Kidney (tissue), 14 donors: ENCODE results near the gene FSTL5. TPM values are rescaled to one million over a fixed set of nuclear protein-coding genes. Genes with fewer than 3 reads are reported as not detected.

Experiments
- DNase-seq, 5 donors: peaks; one replicate each; pipeline ENCODE4 v3.0.0-alpha.2; 2013 to 2020
- FAIRE-seq: peaks from 2 replicates; lab custom pipeline; 2012; peaks lifted over from hg19 to GRCh38; lab: Jason Lieb, UNC
- H3K27ac ChIP-seq, 2 donors: one replicate each; pipeline ENCODE4 v1.7.0; 2013; ENCODE audit warnings: low read depth in 2 of 2, low read length in 2 of 2, inconsistent platforms in 1 of 2
- H3K27me3 ChIP-seq: one replicate; pipeline ENCODE4 v1.7.1; 2013; ENCODE audit warnings: low read length, inconsistent platforms; ENCODE audit not compliant: control insufficient read depth, insufficient read depth
- H3K36me3 ChIP-seq, 3 donors: one replicate each; pipeline versions ENCODE4 v1.7.0 to v1.7.1; 2013; ENCODE audit warnings: low read length in 3 of 3, control low read depth in 1 of 3, inconsistent platforms in 1 of 3; ENCODE audit not compliant: insufficient read depth in 3 of 3, control insufficient read depth in 2 of 3
- H3K4me1 ChIP-seq, 3 donors: one replicate each; pipeline versions ENCODE4 v1.7.0 to v1.7.1; 2013; ENCODE audit warnings: low read length in 3 of 3, inconsistent platforms in 1 of 3, low read depth in 1 of 3; ENCODE audit not compliant: control insufficient read depth in 2 of 3, insufficient read depth in 2 of 3
- H3K4me3 ChIP-seq, 3 donors: one replicate each; pipeline versions ENCODE4 v1.7.0 to v1.8.1; 2013; ENCODE audit warnings: low read length in 3 of 3, control low read depth in 1 of 3, inconsistent platforms in 1 of 3
- H3K9ac ChIP-seq, 3 donors: one replicate each; pipeline versions ENCODE4 v1.7.0 to v1.7.1; 2013; ENCODE audit warnings: low read length in 3 of 3, control low read depth in 1 of 3, inconsistent platforms in 1 of 3
- H3K9me3 ChIP-seq, 3 donors: one replicate each; pipeline versions ENCODE4 v1.7.0 to v1.7.1; 2013; ENCODE audit warnings: low read length in 3 of 3, control low read depth in 1 of 3, inconsistent platforms in 1 of 3; ENCODE audit not compliant: control insufficient read depth in 2 of 3, insufficient read depth in 1 of 3
- intact Hi-C: fragments of 100-400 bp; cut with DNase I; formaldehyde crosslinking; loops from one replicate; pipeline ENCODE4 v1.11.1; 2022
- polyA plus RNA-seq: library from polyadenylated mRNA; stranded (reverse); fragments of 350-450 nt; fragmentation: Illumina TruSeq; extraction: RNeasy Lipid Tissue Mini Kit (QIAGEN cat#74804); gene quantifications from one replicate; pipeline ENCODE4 v1.2.3, GENCODE V29; 2014; ENCODE audit warnings: low read depth, low replicate concordance; ENCODE audit not compliant: insufficient read depth
- total RNA-seq: library from RNA; stranded (reverse); fragmentation: NEBNext Ultra II Directional; extraction: Animal tissue kit (Norgen Biotek cat#: 25700); gene quantifications from one replicate; pipeline ENCODE4 v1.2.1, GENCODE V29; 2021
- TF ChIP-seq, protein P1 (sequence below): IDR thresholded peaks from 3 replicates; pipeline ENCODE4 v1.5.1; 2012; ENCODE audit warnings: mild to moderate bottlenecking, moderate library complexity, borderline replicate concordance; ENCODE audit not compliant: insufficient read depth; ENCODE audit errors: extremely low read depth
- donor health status: control.
- donor health status: control.
- donor health status: control.
- donor health status: control.
- donor health status: control.
- donor health status: DM: yes; HTN: yes; CAD: no.
- donor health status: Normal renal cell carcinoma (clear cell type).

The FSTL5 gene
- total and polyA plus RNA-seq, 2 donors from 2014 or later: 0.09 TPM; not detected in 1

DNA sequence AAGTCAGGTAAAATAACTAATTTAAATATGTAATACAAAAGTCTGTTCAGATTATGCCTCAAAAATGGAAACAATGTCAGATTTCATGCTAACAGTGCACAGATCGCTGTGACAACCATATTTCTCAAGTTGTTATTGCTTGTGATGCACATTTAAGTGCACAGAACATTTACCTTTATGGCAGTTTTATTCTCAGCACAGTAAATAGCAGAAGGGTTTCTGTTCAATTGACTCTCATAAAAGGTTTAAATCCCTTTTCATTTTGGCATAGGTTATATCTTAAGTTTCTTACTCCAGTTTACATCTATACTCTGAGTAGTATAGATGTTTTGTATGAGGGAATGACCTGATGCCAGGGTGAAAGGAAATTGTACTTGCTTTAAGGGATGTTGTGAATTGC lies 247.8 kb downstream of the FSTL5 start:
- H3K9ac ChIP-seq: no peak overlapping the region
- peaks cover 0 to 8% (median 0%) of the 10 kb centered on the region in 3 donors for H3K4me1 ChIP-seq
- DNase-seq (no peak), FAIRE-seq (no peak)
- H3K9me3 ChIP-seq: no peaks in the 10 kb centered on the region
- no peak overlapping the region for H3K4me3 ChIP-seq
- intact Hi-C loops: no loop called here
- TF ChIP-seq, protein P1, sequence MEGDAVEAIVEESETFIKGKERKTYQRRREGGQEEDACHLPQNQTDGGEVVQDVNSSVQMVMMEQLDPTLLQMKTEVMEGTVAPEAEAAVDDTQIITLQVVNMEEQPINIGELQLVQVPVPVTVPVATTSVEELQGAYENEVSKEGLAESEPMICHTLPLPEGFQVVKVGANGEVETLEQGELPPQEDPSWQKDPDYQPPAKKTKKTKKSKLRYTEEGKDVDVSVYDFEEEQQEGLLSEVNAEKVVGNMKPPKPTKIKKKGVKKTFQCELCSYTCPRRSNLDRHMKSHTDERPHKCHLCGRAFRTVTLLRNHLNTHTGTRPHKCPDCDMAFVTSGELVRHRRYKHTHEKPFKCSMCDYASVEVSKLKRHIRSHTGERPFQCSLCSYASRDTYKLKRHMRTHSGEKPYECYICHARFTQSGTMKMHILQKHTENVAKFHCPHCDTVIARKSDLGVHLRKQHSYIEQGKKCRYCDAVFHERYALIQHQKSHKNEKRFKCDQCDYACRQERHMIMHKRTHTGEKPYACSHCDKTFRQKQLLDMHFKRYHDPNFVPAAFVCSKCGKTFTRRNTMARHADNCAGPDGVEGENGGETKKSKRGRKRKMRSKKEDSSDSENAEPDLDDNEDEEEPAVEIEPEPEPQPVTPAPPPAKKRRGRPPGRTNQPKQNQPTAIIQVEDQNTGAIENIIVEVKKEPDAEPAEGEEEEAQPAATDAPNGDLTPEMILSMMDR: no peak
- H3K27me3 ChIP-seq: no peaks in the 10 kb centered on the region
- no peaks in the 10 kb centered on the region for H3K36me3 ChIP-seq
- H3K27ac ChIP-seq: no peak overlapping the region

DNA sequence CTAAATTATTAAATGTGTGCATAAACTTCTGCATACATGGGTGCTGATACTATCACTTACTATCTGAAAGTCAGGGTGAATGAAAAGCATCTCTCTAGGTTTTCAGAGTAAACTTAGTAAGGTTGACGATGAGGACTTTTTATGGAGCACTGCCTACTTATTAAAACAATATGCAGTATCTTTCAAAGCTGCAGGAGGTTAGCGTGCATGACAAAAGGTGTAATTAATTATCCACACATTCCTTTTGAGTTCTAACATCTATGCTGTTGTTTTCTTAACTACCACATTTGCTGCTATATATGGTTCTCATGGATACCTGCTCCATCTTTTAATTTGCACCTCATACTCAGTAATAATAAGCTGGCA lies 256.2 kb downstream of the FSTL5 start:
- H3K36me3 ChIP-seq: no peaks in the 10 kb centered on the region
- no peak for FAIRE-seq
- H3K9me3 ChIP-seq: no peaks in the 10 kb centered on the region
- H3K4me3 ChIP-seq: no peak overlapping the region
- no peaks in the 10 kb centered on the region for H3K27me3 ChIP-seq
- TF ChIP-seq, protein P1: no peak
- intact Hi-C loops: no loop called here
- H3K4me1 ChIP-seq: no peaks in the 10 kb centered on the region
- no peak overlapping the region for H3K9ac ChIP-seq
- no peak overlapping the region for H3K27ac ChIP-seq
- no peak for DNase-seq

DNA sequence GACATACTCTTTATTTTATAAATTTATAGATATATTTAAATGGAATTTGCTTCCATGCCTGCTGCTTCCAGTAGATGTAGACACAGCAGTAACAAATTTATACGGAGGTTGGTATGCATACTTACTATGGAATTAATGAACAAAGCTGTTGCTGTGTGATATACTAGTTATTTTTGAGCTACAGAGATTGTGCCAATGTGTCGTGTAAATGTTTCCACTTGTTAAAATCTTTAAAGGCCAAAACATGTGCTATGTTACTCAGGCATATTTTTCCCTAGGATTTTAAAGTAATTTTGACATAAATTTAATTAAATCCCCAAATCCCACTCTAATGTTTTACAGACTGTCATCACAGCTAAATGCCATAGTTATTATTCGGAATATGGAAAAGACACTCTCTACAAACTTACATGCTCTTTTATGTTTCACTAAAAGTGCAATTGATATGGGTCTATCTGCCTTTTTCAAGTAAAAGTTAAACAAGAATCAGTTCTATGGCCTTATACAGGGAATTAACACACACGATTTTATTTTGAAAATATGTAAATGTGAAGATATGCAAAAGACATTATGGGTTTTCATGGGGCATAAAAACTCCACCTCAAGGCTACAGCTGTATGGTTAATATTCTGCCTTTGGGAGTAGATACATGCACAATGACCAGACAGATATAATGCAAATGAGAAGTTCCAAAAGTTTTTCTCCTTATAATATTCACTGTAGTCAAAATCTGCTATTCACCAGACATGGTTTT lies 256.8 kb downstream of the FSTL5 start:
- H3K4me3 ChIP-seq: no peak overlapping the region
- no peak for FAIRE-seq
- TF ChIP-seq, protein P1: no peak

More for the DNA sequence above, 256.8 kb downstream of the FSTL5 start:
- intact Hi-C loops: no loop called here
- Histone ChIP-seq H3K9ac (no peak overlapping the region), H3K4me1 (no peaks in the 10 kb centered on the region), H3K9me3 (no peaks in the 10 kb centered on the region), H3K36me3 (no peaks in the 10 kb centered on the region), H3K27me3 (no peaks in the 10 kb centered on the region), H3K27ac (no peak overlapping the region)
- no peak for DNase-seq
